Measurements from ENCODE around the gene TMEM191B.
"Not testable (repeated sequence)": the region's sequence is repeated elsewhere in the genome, so short reads cannot be mapped to it uniquely, and the experiment has no call there.

The TMEM191B gene

DNA sequence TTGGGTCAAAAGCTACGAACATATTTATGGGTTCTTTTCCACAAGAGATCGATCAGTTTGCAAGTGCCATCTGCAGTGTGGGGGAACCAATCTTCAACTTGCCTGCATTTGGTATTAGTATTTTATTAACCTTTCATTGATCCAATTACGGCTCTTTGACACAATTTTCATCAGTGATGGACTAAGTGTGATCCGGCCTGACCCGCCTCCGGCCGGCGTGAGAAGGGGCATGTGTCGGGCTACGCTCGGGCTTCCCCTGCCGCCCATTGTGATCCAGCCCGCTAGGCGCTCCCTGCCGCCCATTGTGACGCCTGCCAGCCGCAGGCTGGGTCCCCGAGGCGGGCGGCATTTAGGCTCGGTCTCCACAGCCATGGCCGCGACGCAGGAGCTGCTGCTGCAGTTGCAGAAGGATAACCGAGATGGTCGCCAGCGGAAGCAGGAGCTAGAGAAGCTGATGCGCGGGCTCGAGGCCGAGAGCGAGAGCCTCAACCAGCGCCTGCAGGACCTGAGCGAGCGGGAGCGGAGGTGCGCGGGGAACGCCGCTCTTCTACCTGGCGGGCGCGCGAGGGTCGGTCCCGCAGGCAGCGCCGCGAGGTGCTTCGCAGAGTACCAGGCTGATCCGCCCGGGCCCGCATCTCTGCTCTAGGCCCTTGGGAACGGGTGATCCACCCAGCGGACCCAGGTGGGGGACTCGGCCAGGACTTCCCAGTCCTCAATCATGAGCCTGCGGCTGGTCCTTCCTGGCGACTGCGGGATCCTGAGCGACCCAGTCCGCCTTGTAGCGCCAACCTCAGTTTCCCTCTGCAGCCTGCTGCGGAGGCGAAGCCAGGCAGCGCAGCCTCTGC lies at the start of gene TMEM191B:
TMEM191B (plus strand) TSS at position 51 of the 845 bp plus-strand sequence; CDS start at position 230, 179 bp downstream.
- not testable (repeated sequence) for DNase-seq

DNA sequence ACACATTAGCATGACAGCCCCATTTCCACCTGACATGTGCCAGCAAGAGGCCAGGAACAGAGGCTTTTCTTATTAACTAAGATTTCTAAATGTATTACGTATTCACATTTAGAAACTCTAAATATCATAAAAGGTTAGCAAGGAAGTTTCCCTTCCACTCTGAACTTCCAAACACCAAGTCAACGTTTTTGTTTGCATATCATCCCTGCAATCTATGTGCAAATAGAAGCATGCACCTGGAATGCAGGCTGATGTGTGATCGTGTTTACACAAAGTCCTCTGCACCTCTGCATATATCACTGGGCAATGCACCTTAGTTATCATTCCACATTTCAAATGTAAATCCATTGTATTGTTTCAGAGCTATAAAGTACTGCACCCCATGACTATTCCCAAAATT lies 31.4 kb upstream of the TMEM191B start:
- not testable (repeated sequence) for DNase-seq

DNA sequence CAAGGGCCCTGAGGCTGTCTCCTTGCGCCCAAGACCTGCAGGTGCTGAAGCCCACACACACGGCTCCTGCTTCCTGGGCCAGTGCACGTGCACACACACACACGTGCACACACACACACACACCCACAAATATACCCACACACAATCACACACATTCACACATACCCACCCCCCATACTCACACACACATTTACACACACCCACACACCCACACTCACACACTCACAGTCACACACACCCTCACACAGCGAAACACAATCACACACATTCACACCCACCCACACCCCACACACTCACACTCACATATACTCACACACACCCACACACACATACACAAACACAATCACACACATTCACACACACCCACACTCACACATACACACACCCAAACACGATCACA lies 16.3 kb upstream of the TMEM191B start:
- not testable (repeated sequence) for DNase-seq

DNA sequence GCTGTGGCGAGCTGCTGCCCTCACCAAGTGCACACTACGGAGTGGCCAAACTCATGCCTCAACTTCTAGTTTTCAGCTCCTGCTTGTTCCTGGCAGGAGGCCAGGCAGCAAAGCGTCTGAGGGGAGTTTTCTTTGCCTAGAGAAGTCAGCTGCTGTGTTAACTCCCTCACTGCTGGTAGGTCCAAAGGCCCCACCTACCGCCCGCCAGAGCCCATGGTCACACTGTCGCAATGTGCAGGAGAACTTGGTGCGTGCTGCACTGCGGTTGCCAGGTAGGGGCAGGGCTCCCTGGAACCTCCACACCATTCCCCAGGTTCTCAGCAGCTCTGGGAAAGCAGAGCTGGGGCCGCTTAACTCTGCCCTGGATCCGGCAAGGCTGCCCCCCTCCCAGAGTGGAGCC lies 15.2 kb upstream of the TMEM191B start:
- not testable (repeated sequence) for DNase-seq

DNA sequence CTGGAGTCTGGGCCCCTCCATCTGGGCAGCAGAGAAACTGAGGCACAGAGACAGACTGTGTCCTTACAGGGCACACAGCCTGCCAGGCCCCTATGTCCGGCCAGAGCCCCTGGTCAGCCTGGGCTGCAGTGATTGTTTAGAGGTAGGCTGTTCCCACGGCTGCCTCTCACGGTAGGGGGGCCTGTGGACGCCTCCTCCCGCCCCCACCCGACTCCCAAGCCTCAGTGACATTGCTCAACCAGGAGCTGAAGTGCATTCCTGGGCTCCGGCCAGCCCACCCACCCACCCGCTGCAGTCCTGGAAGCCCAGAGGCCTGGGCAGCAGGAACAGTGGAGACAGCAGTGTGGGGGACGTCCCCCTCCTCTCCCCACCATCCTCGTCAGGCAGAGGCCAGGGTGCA lies 14.1 kb upstream of the TMEM191B start:
- not testable (repeated sequence) for DNase-seq

- not testable (repeated sequence) for DNase-seq
These were observed 9.5 kb upstream of the TMEM191B start, which contains the start of gene GGTLC3 for GRCh38 chr22:18518061-18518460. Gene GGTLC3, minus strand, starts transcription at chr22:18518161. Its CDS starts 264 bp downstream, at chr22:18517897.

GRCh38 chr22:18522762-18523161 lies 4.8 kb upstream of the TMEM191B start:
- not testable (repeated sequence) for DNase-seq

GRCh38 chr22:18523328-18523727 lies 4.3 kb upstream of the TMEM191B start:
- DNase-seq = not testable (repeated sequence)

DNA sequence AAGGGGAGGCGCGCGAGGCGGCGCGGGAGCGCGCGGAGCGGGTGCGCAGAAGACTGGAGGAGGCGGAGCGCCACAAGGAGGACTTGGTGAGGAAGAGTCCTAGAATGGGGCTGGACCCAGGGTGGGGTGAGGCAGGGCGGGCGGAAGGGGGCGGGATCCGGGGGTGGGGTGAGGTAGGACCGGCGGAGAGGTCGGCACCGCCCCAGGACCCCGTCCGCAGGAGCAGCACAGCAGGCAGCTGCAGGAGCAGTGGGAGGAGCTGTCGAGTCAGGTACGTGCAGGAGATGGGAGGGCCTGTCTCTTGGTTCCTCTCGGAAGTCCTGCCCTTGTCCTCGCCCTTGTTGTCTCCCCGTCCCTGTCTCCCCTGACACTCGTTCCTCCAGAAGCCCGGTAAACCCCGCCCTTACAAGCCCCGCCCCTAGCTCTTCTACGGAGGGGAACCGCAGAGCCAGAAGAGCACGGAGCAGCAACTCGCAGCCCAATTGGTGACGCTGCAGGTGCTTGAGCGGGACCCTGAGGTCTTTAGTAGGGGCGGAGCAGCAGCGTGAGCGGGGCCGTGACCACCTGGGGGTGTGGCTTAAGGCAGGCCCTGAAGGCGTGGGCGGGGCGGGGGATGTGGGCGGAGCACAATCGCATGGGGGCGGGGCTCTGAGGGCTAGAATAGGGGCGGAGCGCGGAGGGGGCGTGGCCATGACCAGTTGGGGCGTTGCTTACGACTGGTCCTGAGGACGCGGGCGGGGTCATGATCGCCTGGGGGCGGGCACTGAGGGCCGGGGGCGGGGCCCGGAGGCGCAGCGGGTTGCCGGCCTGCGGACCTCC lies 1.2 kb downstream of the TMEM191B start:
- peak; percentile 95 for DNase-seq

DNA sequence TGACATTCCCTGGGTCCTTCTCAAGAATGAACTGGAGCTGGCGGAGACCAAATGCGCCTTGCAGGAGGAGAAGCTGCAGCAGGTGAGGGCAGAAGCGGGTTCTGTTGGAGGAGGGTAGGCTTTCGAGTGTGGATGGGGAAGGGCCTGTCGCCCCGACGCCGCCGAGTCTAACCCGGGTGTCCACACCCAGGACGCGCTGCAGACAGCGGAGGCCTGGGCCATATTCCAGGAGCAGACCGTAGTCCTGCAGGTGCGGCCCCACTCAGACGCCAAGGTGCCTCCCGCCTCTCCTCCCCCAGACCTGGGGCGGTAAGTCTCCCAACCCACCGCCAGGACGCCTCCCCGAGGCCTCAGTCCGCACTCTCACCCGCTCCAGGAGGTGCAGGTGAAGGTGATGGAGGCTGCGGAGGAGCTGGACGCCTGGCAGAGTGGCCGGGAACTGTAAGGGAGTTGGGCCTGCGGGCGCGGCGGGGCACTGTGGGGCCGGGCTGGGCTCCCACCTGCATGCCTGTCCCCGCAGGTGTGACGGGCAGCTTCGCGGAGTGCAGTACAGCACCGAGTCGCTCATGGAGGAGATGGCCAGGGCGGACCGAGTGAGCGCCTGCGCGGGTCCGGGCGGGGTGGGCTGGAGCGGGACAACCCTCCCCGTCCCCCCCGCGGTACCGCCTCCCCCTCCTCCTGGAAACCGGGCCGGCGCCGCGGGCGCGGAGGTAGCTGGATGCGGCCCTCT lies 2.0 kb downstream of the TMEM191B start:
- not testable (repeated sequence) for DNase-seq

GRCh38 chr22:18533633-18534032 lies 6.0 kb downstream of the TMEM191B start:
- not testable (repeated sequence) for DNase-seq

GRCh38 chr22:18534315-18534714 lies 6.7 kb downstream of the TMEM191B start:
- not testable (repeated sequence) for DNase-seq

GRCh38 chr22:18539994-18540393 lies 12.4 kb downstream of the TMEM191B start:
- not testable (repeated sequence) for DNase-seq

- not testable (repeated sequence) for DNase-seq
These were observed 15.8 kb downstream of the TMEM191B start for GRCh38 chr22:18543400-18543799.

GRCh38 chr22:18544615-18545014 lies 17.0 kb downstream of the TMEM191B start:
- DNase-seq = not testable (repeated sequence)

DNA sequence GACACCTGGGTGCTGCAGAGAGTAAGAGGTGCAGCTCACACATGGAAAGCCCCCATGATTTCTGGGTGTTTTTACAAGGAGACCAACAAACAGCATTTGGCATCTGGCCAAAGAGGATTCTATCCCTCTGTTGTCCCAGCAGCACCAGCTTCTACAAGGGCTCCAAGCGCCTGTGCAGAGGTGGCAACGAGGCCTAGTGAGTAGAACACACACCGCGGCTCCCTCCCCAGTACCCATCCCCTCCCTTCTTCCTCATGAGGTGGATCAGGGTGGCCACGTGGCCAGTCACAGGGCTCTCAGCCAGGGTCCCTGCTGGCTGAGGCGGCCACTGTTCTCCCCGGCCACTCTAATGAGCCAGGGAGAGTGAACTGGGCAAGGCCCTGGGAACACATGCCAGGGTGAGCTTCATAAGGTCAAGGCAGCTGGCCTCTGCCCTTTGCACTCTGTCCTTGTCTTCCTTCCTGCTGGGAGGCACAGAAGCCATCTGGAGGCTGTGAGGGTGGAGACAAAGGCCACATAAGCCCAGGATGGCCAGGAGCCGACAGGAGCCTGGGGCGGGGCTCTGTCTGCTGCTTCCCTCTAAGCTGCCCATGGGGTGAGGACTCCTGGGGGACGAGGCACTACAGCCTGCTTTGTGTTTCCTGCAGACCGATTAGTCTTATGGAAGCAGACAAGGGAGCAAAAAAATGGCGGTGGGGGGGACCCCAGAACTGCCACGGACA lies 22.0 kb downstream of the TMEM191B start:
- not testable (repeated sequence) for DNase-seq

GRCh38 chr22:18551046-18551445 lies 23.4 kb downstream of the TMEM191B start:
- not testable (repeated sequence) for DNase-seq

GRCh38 chr22:18552839-18553597 lies 25.4 kb downstream of the TMEM191B start:
- DNase-seq = not testable (repeated sequence)

DNA sequence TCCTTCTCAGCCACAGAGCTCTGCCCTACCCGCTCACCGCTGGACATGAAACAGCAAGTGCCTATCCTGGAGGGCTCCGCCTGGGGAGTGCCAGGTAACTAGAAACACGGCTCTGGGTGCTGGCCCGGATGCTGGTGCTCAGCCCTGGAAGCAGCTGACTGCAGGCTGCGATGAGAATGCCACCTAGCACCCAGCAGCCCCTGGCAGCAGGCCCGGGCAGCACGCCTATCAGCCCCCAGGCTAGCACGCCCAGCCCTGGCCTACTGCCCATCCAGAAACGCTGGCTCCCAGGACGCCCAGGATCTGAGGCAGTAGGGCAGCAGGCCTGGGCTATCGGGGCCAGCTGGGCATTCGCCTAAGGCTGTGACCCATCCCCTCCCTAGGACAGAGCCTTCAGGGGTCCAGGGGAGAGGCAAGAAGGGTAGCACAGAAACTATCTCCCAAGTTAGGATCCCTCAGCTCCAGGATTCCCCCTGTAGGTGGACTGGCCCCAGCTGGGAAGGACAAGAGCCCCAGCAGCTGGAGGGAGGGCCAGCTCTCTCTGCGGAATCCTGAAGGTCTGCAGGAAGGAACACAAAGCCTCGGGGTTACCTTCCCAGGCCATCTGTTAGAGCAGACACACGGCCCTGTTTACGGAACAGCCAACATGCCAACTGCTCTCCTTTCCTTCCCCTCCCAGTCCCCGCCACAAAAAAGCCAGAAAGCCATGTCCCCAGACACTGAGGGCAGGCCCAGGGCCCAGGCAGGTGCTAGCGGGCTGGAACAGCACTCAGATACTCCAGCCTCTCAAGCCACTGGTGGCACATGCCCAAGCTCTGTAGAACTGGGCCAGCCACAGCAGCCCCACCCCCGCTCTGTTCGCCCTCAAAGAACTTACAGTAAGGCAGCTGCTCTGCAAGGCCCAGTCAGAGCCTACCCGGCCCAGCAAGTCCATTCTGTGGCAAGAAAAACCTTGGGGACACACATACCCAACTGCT lies 27.0 kb downstream of the TMEM191B start:
- DNase-seq = not testable (repeated sequence)

- not testable (repeated sequence) for DNase-seq
These were observed 30.9 kb downstream of the TMEM191B start for GRCh38 chr22:18558516-18558915.

Data from activated T-cell treated with anti-CD3 and anti-CD28 coated beads for 4 hours (primary cell).